DMS53 treated with DMSO at 0.1 percent for 48 hours (cell line): ENCODE data around the gene FAM222A.

Experiments
- DNase-seq: peaks from one replicate; lab custom pipeline; 2025; ENCODE audit not compliant: unreplicated experiment; lab: John Stamatoyannopoulos, UW

The FAM222A gene

DNA sequence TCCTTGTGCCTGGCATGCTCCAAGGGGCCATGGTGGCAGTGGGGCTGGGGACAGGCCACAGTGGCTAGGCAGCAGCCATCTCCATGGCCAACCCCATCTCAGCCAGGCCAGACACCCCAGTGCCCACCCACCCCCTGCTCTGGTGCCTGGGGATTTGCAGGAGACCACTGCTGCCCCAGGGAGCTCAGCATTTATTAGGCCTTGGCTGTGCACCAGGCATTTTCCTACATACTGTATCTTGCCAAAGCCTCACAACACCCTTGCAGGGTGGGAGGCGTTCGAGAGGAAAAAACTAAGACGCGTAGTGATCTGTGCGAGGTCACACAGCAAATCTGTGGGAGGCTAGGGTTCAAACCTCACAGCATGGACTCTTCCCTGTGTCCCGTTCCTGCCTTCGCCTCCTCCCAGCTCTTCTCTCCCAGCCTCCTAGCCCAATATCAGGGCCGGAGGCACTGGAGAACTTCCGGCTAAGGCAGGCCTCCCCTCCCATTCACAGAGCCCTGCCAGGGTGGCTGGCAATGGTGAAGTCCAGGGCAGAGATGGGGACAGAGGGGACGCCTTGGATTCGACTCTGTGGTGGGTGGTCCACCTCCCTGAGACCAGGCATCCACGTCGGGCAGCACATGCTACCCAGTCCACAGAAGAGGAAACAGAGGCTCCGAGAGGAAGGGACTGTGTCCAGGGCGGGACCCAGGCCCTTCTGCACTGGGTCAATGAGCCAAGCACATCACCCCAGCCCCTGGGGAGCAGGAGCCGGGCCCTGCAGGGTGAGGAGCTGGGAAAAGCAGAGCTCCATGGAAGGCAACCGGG, 57.4 kb downstream of the FAM222A start:
- no peak for DNase-seq

GRCh38 chr12:109771746-109772621, 58.4 kb downstream of the FAM222A start:
- no peak for DNase-seq

GRCh38 chr12:109772622-109773321, 59.1 kb downstream of the FAM222A start:
- DNase-seq = no peak

GRCh38 chr12:109773384-109774011, 59.9 kb downstream of the FAM222A start:
- DNase-seq = no peak

DNA sequence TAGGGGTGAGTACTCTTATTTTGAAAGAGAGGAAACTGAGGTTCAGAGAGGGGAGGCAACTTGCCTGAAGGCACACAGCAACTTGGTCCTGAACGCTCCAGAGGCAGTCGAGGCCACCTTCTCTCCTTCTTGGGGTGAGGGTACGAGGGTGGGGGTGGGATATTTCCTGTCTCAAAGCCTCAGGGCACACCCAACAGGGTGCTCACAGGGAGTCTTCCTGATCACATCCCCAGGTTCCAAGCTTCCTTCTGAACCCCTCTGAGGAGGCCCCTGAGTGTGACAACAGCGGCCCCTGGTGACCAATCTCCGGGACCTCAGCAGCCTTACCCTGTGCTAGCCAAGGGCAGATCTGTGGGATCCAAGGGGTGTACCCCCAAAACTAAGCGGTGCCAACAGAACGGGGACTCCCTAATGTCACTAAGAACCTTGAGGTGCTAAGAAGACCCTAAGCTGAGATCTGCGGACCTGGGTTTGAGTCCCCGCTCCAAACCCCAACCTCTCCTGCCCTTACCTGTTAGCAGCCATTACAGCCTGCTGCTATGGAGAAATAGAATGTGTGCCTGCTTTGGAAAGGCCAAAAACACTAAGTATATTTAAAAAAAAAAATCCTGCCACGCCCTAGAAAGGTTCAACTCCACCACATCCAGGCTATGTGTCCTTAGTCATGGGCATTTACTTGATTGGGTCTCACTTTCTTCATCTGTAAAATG, 61.7 kb downstream of the FAM222A start:
- peak; percentile 60 for DNase-seq

DNA sequence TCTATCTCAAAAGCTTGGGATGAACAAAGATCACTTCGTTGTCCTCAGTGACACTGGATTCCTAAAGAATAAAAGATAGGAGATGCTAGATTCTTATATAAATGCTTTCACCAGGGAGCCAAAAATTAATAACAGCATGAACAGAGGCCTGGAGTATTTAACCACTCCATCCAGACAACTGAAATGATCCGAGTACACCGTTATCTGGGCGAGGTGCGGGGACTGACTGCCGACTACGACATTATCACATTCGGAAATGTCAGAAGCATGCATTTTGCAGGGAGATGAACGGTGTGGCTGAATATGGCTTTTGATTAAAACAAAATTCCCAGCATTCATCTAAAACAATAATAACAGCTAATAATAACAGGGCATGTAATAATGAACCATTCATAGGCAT, 63.0 kb downstream of the FAM222A start:
- DNase-seq = no peak

DNA sequence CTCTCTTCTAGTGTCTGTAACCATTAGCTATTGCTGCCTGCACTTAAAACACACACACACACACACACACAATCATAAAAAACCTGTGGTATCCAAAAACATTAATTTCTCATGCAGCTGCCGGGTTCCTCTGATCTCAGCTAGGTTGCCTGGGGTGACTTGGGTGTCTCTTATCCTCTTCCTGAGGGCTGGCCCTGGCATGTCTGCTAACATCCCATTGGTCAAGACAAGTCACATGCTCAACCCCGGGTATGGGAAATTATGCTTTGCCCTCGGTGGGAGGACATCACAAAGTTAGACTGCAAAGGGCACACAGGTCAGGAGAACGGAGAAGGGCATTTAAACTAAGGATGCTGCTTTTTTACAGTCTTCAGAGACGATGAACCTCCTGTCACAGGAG, 63.9 kb downstream of the FAM222A start:
- DNase-seq = no peak

- no peak for DNase-seq
Measured at GRCh38 chr12:109778684-109779083, 65.1 kb downstream of the FAM222A start.

DNA sequence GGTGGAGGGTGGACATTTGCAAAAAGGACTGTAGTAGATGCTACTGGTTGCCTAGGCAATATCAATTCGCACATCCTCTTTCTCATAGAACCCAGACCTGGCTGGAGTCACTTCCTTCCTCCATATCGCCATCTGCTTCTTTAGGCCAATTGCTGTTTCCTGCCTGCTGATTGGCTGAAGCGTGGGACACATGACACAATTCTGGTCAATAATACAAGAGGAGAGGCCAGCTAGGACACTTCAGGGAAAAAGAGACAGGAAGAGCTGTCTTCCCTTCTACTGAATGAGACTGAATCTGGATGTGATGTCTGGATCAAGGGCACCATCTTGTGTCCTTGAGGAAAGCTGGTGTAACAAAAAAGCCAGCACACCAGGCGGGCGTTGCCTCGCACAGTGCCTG, 65.8 kb downstream of the FAM222A start:
- no peak for DNase-seq

- DNase-seq = no peak
Measured at GRCh38 chr12:109781668-109782325, 68.2 kb downstream of the FAM222A start.

DNA sequence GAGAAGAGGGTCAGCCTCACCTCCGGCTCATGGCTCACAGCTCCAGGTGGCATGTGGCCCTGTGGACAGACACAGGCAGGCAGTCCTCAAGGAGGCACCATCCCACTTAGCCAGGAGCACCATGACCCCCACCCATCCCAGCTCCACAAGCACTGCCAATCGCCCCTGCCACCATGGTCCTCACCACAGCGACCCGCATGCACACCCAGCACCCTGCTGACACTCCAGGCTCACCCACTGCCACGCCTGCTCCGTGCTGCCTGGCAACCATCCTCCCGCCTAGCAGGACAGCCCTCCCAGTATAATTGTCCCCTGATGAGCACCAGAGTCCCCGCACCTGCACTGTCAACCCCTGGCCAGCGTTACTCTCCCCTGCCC, 68.7 kb downstream of the FAM222A start:
- no peak for DNase-seq

GRCh38 chr12:109783135-109783964, 69.7 kb downstream of the FAM222A start:
- no peak for DNase-seq

DNA sequence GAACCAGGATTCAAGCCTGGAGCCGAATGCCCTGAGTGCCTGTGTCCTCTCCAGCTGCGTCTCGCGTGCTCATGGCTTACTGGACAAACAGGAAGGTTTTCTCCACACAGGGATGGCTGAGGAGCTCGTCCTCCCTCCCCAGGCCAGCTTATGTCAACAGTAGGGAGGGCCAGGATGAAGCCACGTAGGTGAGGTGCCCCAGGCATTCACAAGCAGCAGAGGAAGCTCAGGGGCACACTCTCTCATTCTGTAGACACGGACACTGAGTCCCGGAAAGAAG, 70.3 kb downstream of the FAM222A start:
- DNase-seq = peak; percentile 82

DNA sequence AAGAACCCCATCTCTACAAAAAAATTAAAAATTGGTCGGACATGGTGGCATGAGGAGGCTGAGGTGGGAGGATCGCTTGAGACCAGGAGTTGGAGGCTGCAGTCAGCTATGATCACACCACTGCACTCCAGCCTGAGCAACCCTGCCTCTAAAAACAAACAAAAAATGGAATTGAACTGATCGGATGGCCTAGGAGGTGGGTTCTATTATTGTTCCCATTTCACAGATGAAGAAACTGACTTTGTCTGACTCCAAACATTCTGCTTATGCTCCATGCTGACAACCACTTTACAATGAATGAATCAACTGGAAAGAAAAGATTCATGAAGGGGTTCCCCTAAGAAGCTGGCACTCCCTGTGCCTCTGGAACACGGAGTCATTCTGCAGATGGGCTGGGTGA, 72.2 kb downstream of the FAM222A start:
- DNase-seq = no peak

DNA sequence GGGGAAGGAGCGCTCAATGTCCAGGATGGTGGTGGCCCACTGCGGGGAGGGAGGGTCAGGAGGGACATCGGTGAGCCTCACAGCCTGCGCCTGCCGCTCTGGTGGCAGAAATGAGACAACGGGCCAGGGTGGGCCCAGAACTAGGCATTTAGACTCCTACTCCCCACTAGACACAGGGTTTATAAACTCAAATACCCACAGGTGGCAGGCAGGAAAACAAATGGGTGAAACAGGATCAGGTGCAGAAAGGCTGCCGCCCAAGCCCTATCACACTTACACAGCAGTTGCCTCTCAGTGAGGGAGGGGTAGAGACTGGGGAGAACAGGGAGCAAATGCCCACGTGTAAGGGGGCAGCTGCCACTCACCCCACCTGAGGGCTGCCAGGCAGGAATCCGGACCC, 73.2 kb downstream of the FAM222A start:
- no peak for DNase-seq

DNA sequence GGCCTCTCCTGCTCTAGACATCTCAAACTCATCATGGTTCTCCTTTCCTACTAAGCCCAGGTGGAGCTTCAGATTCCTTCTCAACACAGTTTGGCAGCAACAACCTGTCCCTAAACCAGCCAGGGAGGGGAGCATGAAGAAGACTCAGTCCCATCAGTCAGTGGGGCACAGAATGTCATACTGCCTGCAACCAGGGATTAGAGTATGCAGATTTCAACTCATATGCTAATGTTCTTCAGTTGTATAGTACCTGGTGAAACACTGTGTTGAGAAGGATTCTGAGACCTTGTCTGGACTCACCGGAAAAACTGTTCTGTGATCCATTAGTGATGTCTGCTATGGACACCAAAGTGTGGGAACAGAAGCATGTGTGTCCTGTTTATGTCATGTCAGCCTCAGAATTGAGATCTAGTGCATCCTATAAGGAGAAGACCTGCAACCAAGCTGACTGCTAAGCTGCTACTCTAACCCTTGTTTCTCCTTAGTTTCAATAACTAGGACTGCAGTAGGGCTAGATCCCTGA, 76.0 kb downstream of the FAM222A start:
- no peak for DNase-seq

- no peak for DNase-seq
Measured at GRCh38 chr12:109792992-109793391, 79.4 kb downstream of the FAM222A start.

DNA sequence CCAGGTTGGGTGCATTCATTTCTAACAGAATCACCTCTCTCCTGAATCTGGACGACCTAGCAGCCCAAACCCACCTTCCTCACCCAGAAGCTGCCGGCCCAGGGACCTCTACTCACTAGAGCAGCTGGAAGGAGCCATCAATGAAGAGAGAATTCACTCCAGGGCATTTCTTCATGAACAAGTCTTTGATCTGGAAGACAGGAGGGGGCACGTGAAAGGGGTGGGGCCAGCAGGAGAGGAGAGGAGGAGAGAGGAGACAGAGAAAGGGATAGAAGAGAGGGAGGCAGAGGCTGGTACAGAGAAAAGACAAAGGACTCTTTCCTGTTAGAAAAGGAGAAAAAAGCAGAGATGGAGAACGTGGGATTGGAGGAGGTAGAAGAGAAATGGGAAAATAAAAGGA, 79.8 kb downstream of the FAM222A start:
- no peak for DNase-seq

GRCh38 chr12:109793826-109794501, 80.3 kb downstream of the FAM222A start:
- DNase-seq = no peak
